ENCODE results near the gene MED20.

DNA sequence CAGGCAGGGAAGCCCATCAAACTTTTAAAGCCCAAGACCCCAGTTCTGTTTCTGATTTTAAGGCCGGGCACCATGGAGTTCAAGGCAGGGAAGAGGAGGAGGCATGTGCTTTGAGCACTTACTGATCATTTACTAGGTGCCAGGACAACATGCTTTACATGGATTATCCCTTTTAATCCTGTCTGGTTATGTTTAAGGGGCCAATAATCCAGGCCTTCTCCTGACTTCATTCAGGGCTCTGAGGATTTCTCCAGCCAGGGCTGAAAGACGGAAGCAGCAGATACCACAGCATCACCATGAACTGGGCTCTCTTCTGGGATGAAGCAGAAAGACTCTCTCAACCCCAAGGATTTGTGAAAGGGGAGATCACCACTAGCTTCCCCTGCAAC, 16.5 kb upstream of the MED20 start:
- TF ChIP-seq, protein P1, sequence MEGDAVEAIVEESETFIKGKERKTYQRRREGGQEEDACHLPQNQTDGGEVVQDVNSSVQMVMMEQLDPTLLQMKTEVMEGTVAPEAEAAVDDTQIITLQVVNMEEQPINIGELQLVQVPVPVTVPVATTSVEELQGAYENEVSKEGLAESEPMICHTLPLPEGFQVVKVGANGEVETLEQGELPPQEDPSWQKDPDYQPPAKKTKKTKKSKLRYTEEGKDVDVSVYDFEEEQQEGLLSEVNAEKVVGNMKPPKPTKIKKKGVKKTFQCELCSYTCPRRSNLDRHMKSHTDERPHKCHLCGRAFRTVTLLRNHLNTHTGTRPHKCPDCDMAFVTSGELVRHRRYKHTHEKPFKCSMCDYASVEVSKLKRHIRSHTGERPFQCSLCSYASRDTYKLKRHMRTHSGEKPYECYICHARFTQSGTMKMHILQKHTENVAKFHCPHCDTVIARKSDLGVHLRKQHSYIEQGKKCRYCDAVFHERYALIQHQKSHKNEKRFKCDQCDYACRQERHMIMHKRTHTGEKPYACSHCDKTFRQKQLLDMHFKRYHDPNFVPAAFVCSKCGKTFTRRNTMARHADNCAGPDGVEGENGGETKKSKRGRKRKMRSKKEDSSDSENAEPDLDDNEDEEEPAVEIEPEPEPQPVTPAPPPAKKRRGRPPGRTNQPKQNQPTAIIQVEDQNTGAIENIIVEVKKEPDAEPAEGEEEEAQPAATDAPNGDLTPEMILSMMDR (IDR thresholded peaks at IDR 0.05): no peak
- TF ChIP-seq POLR2A (IDR thresholded peaks at IDR 0.05) (no peak), POLR2AphosphoS5 (IDR thresholded peaks at IDR 0.05) (no peak)

All from stomach (tissue), 4 donors.